SK-N-SH treated with all-trans-retinoic acid at 6 μM for 48 hours (cell line): ENCODE measurements around the gene OR1M1.

Experiments used
- ATAC-seq: fragments of 200-7000 bp; cut with Tn5 transposase; 3 replicates; pipeline ENCODE4 v1.9.1; 2020; ENCODE audit warnings: mild to moderate bottlenecking, moderate library complexity
- ARNTL ChIP-seq: fragments of 450-650 bp; formaldehyde crosslinking; IDR thresholded peaks from 2 replicates; pipeline ENCODE4 v1.5.0; 2020; ENCODE audit warnings: low read depth, mild to moderate bottlenecking, moderate library complexity, borderline replicate concordance
- BACH2 ChIP-seq: fragments of 250-450 bp; sonication (Bioruptor Pico); IDR thresholded peaks from 2 replicates; pipeline ENCODE4 v1.9.0; 2021; ENCODE audit warnings: mild to moderate bottlenecking, borderline replicate concordance
- CSDC2 ChIP-seq: fragments of 250-450 bp; sonication (Bioruptor Pico); IDR thresholded peaks from 2 replicates; pipeline ENCODE4 v1.5.0; 2020; ENCODE audit warnings: mild to moderate bottlenecking, moderate library complexity
- ESRRG ChIP-seq: fragments of 250-450 bp; sonication (Bioruptor Pico); IDR thresholded peaks from 2 replicates; pipeline ENCODE4 v1.6.1; 2021; ENCODE audit warnings: mild to moderate bottlenecking
- GLIS3 ChIP-seq: fragments of 250-450 bp; sonication (Bioruptor Pico); IDR thresholded peaks from 2 replicates; pipeline ENCODE4 v1.5.0; 2020; ENCODE audit warnings: mild to moderate bottlenecking, moderate library complexity
- ISL1 ChIP-seq: fragments of 250-450 bp; sonication (Bioruptor Pico); IDR thresholded peaks from 2 replicates; pipeline ENCODE4 v2.1.2; 2022; ENCODE audit warnings: mild to moderate bottlenecking, moderate library complexity
- OSR1 ChIP-seq: fragments of 250-450 bp; sonication (Bioruptor Pico); IDR thresholded peaks from 2 replicates; pipeline ENCODE4 v1.8.0; 2022; ENCODE audit warnings: moderate library complexity, mild to moderate bottlenecking, inconsistent platforms
- PPARA ChIP-seq: fragments of 250-450 bp; sonication (Bioruptor Pico); IDR thresholded peaks from 2 replicates; pipeline ENCODE4 v1.5.0; 2020; ENCODE audit warnings: mild to moderate bottlenecking, borderline replicate concordance
- SNAI2 ChIP-seq: fragments of 250-450 bp; sonication (Bioruptor Pico); IDR thresholded peaks from 2 replicates; pipeline ENCODE4 v1.5.0; 2020; ENCODE audit warnings: mild to moderate bottlenecking, moderate library complexity
- TCF4 ChIP-seq: fragments of 250-450 bp; sonication (Bioruptor Pico); IDR thresholded peaks from 2 replicates; pipeline ENCODE4 v1.8.0; 2021; ENCODE audit warnings: mild to moderate bottlenecking, moderate library complexity, borderline replicate concordance
- TOX ChIP-seq: fragments of 250-450 bp; sonication (Bioruptor Pico); IDR thresholded peaks from 2 replicates; pipeline ENCODE4 v1.8.0; 2021; ENCODE audit warnings: mild to moderate bottlenecking, moderate library complexity, borderline replicate concordance
- ZC3H10 ChIP-seq: fragments of 250-450 bp; sonication (Bioruptor Pico); IDR thresholded peaks from 2 replicates; pipeline ENCODE4 v1.5.1; 2021; ENCODE audit warnings: mild to moderate bottlenecking, moderate library complexity
- ZFP3 ChIP-seq: fragments of 250-450 bp; sonication (Bioruptor Pico); IDR thresholded peaks from 2 replicates; pipeline ENCODE4 v1.5.0; 2020; ENCODE audit warnings: mild to moderate bottlenecking, moderate library complexity
- ZFP30 ChIP-seq: fragments of 450-650 bp; formaldehyde crosslinking; IDR thresholded peaks from 2 replicates; pipeline ENCODE4 v1.5.0; 2022; ENCODE audit warnings: mild to moderate bottlenecking, moderate library complexity
- ZNF70 ChIP-seq: fragments of 450-650 bp; formaldehyde crosslinking; IDR thresholded peaks from 2 replicates; pipeline ENCODE4 v1.5.0; 2020; ENCODE audit warnings: mild to moderate bottlenecking, moderate library complexity
- ZNF8 ChIP-seq: fragments of 450-650 bp; formaldehyde crosslinking; IDR thresholded peaks from 2 replicates; pipeline ENCODE4 v1.5.0; 2020; ENCODE audit warnings: mild to moderate bottlenecking, moderate library complexity
- TF ChIP-seq, protein P1 (sequence below): fragments of 250-450 bp; sonication (Bioruptor Pico); IDR thresholded peaks from 2 replicates; pipeline ENCODE4 v1.5.0; 2020; ENCODE audit warnings: mild to moderate bottlenecking, moderate library complexity
- TF ChIP-seq, protein P2 (sequence below): fragments of 250-450 bp; sonication (Bioruptor Pico); IDR thresholded peaks from 2 replicates; pipeline ENCODE4 v1.8.0; 2020; ENCODE audit warnings: mild to moderate bottlenecking, moderate library complexity, borderline replicate concordance
- TF ChIP-seq, protein P3 (sequence below): fragments of 250-450 bp; sonication (Bioruptor Pico); IDR thresholded peaks from 2 replicates; pipeline ENCODE4 v1.8.0; 2021; ENCODE audit warnings: low read depth, mild to moderate bottlenecking, moderate library complexity, borderline replicate concordance

Gene OR1M1, protein sequence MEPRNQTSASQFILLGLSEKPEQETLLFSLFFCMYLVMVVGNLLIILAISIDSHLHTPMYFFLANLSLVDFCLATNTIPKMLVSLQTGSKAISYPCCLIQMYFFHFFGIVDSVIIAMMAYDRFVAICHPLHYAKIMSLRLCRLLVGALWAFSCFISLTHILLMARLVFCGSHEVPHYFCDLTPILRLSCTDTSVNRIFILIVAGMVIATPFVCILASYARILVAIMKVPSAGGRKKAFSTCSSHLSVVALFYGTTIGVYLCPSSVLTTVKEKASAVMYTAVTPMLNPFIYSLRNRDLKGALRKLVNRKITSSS

DNA sequence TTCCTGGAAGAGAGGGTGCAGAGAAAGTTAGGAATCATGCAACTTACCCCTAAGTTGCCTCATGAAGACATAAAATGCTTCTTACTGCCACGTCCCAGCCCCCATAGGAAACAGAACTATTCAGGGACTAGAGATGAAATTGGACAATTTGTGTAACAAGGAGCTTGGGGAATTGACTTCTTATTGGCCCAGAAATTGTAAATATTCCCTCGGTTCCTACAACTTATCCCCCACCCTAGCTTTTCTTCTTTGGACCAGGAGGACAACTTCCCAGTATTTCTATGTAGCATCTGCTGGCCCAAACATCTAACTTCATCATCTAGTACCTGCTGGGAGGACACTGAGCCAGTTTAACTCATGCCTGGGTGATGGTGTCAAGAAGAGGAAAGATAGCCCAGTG lies at the start of gene OR1M1:
Gene OR1M1, plus strand, starts transcription at position 301 of the 400 bp plus-strand sequence. CDS start 6,184 bp downstream, outside the sequence.
- no peak for TF ChIP-seq BACH2 (CRISPR knock-in tag)
- TF ChIP-seq, all 23 proteins: peak for 0
- ATAC-seq, result no peak

DNA sequence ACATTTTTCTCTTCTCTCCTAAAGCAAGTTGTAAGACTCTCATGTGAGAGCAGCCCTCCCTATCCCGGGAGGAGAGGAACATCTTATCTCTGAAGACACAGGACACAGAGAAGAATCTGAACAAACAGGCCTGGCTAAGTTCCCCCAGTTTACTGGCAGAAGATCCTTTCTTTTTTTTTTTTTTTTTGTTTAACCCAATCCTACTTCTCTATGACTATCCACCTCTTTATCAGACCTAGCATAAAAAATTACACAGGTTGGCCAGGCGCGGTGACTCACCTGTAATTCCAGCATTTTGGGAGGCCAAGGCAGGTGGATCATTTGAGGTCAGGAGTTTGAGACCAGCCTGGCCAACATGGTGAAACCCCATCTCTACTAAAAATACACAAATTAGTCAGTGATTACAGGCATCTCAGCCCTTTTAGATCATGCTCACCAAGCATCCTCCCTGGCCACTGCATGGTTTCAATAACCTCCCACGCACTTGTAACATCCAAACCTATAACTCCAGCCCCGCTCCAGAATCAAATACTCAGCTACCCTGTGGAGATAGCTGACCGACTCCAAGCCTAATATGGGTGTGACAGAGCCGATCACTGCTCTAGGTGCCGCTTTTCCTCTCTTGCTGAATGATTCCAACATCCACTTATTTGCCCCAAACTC lies 49.3 kb upstream of the OR1M1 start:
- no peak for ATAC-seq

DNA sequence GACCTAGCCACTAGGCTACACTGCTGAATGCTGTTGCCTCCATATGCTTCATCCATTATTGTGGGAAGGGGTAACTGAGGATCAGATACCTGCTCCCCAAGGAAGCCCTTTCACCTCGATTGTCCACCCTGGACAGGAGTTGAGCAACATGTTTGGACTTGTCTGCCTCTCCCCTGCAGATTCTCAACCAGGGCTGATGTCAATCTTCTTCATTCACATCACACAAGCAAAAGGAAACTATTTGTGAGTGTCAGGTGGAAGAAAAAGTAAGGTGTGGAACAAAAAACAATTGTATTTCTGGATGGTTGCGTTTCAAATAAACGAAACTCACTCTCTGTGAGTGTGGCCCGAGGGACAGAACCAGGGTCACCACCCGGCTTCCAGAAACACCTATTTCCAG lies 47.1 kb upstream of the OR1M1 start:
- ATAC-seq, result no peak
- TF ChIP-seq ISL1 (CRISPR knock-in tag), result no peak
- no peak for TF ChIP-seq ZC3H10 (CRISPR knock-in tag)
- TF ChIP-seq GLIS3, result no peak
- TF ChIP-seq, protein P1, sequence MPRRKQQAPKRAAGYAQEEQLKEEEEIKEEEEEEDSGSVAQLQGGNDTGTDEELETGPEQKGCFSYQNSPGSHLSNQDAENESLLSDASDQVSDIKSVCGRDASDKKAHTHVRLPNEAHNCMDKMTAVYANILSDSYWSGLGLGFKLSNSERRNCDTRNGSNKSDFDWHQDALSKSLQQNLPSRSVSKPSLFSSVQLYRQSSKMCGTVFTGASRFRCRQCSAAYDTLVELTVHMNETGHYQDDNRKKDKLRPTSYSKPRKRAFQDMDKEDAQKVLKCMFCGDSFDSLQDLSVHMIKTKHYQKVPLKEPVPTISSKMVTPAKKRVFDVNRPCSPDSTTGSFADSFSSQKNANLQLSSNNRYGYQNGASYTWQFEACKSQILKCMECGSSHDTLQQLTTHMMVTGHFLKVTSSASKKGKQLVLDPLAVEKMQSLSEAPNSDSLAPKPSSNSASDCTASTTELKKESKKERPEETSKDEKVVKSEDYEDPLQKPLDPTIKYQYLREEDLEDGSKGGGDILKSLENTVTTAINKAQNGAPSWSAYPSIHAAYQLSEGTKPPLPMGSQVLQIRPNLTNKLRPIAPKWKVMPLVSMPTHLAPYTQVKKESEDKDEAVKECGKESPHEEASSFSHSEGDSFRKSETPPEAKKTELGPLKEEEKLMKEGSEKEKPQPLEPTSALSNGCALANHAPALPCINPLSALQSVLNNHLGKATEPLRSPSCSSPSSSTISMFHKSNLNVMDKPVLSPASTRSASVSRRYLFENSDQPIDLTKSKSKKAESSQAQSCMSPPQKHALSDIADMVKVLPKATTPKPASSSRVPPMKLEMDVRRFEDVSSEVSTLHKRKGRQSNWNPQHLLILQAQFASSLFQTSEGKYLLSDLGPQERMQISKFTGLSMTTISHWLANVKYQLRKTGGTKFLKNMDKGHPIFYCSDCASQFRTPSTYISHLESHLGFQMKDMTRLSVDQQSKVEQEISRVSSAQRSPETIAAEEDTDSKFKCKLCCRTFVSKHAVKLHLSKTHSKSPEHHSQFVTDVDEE, result no peak
- no peak for TF ChIP-seq ARNTL (CRISPR knock-in tag)
- TF ChIP-seq TCF4 (CRISPR knock-in tag), result no peak
- no peak for TF ChIP-seq CSDC2 (CRISPR knock-in tag)
- no peak for TF ChIP-seq SNAI2 (CRISPR knock-in tag)
- no peak for TF ChIP-seq ZNF70
- TF ChIP-seq ZFP30 (CRISPR knock-in tag), result no peak
- TF ChIP-seq, protein P2, sequence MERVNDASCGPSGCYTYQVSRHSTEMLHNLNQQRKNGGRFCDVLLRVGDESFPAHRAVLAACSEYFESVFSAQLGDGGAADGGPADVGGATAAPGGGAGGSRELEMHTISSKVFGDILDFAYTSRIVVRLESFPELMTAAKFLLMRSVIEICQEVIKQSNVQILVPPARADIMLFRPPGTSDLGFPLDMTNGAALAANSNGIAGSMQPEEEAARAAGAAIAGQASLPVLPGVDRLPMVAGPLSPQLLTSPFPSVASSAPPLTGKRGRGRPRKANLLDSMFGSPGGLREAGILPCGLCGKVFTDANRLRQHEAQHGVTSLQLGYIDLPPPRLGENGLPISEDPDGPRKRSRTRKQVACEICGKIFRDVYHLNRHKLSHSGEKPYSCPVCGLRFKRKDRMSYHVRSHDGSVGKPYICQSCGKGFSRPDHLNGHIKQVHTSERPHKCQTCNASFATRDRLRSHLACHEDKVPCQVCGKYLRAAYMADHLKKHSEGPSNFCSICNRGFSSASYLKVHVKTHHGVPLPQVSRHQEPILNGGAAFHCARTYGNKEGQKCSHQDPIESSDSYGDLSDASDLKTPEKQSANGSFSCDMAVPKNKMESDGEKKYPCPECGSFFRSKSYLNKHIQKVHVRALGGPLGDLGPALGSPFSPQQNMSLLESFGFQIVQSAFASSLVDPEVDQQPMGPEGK (CRISPR knock-in tag), result no peak
- no peak for TF ChIP-seq ZFP3 (CRISPR knock-in tag)
- no peak for TF ChIP-seq ZNF8 (CRISPR knock-in tag)
- no peak for TF ChIP-seq PPARA (CRISPR knock-in tag)
- TF ChIP-seq, protein P3, sequence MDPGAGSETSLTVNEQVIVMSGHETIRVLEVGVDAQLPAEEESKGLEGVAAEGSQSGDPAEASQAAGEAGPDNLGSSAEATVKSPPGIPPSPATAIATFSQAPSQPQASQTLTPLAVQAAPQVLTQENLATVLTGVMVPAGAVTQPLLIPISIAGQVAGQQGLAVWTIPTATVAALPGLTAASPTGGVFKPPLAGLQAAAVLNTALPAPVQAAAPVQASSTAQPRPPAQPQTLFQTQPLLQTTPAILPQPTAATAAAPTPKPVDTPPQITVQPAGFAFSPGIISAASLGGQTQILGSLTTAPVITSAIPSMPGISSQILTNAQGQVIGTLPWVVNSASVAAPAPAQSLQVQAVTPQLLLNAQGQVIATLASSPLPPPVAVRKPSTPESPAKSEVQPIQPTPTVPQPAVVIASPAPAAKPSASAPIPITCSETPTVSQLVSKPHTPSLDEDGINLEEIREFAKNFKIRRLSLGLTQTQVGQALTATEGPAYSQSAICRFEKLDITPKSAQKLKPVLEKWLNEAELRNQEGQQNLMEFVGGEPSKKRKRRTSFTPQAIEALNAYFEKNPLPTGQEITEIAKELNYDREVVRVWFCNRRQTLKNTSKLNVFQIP, result no peak
- TF ChIP-seq TOX, result no peak

More for the DNA sequence above, 49.3 kb upstream of the OR1M1 start:
- TF ChIP-seq TCF4 (CRISPR knock-in tag) (no peak), ISL1 (CRISPR knock-in tag) (no peak), BACH2 (CRISPR knock-in tag) (no peak), CSDC2 (CRISPR knock-in tag) (no peak), ARNTL (CRISPR knock-in tag) (no peak), ESRRG (CRISPR knock-in tag) (no peak), ZNF70 (no peak), OSR1 (CRISPR knock-in tag) (no peak), ZC3H10 (CRISPR knock-in tag) (no peak)
- TF ChIP-seq, protein P3, result no peak
- TF ChIP-seq, protein P2 (CRISPR knock-in tag), result no peak
- TF ChIP-seq, protein P1, result no peak
